NCI-H345 treated with DMSO at 0.1 percent for 48 hours (cell line): Measurements from ENCODE around the gene MT1HL1.
A peak's percentile ranks its signal among the peaks of the same experiment; 100 is the strongest.

Experiments
- DNase-seq: peaks from one replicate; lab custom pipeline; 2025; ENCODE audit not compliant: unreplicated experiment; lab: John Stamatoyannopoulos, UW

The MT1HL1 gene

DNA sequence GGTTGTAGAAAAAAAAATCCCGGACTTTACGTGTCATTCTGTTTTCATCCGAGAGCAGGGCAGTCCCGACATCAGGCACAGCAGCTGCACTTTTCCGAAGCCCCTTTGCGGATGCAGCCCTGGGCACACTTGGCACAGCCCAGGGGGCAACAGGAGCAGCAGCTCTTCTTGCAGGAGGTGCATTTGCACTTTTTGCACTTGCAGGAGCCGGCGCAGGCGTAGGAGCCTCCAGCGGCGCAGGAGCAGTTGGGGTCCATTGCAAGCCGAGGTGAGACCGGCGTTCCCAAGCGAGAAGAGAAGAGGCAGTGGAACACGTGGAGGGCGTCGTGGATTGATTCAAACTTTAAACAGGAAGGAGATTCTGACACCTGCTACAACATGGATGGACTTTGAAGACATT, at the start of gene MT1HL1:
TSS of gene MT1HL1 (minus strand) at position 326 of the 400 bp plus-strand sequence. CDS start at position 257, 69 bp downstream.
- no peak for DNase-seq

DNA sequence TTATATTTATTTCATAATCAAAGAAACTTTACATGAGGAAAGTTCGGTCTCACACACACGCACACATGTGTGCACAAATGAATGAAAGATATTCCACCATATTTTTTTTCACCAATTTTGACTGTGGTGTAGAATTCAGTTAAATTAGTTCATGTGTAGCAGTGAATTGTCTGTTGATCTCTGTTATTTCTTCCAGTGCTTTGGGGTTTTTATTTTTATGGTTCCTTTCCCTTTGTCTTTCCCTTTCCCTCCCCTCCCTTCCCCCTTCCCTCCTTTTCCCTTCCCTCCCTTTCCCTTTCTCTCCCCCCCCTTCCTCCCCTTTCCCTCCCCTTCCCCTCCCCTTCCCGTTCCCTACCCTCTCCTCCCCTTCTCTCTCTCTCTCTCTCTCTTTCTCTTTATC, 46.7 kb upstream of the MT1HL1 start:
- no peak for DNase-seq

DNA sequence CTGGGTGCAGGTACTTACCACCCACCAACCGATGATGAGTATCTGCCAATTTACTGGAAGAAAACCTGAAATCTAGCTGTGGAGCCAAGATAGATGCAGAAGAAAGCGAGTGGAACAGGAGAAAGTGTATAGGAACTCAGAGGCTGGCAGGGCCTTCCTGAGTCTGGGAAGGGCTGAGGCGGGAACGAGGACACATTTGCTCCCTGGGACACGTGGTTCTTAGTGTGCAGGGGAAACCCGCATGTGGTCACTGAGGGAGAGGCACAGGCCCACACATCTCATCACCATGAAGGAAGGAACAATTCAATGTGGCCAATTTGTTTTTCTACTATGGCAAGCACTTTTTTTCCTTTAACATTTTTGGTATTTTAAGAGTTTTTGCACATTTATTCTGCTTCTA, 45.9 kb upstream of the MT1HL1 start:
- DNase-seq: no peak

DNA sequence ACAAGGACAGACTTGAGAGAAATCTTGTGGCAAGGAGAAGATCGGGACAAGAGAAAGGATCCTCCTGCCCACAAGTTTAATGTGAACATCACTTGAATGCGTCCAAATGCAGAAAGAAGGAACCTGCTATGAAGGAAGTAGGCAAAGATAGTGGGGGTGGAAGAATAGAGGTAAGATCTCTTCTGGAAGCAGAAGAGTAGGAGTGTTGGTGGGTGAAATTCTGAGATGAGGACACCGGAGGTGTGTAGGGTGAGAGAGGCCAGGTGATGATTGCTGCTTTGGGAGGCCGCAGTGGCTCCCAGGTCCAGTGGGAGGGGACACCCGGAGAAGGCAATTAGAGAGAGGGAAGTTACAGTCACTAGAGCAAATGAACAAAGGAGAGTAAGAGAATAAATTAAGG, 44.6 kb upstream of the MT1HL1 start:
- no peak for DNase-seq

DNA sequence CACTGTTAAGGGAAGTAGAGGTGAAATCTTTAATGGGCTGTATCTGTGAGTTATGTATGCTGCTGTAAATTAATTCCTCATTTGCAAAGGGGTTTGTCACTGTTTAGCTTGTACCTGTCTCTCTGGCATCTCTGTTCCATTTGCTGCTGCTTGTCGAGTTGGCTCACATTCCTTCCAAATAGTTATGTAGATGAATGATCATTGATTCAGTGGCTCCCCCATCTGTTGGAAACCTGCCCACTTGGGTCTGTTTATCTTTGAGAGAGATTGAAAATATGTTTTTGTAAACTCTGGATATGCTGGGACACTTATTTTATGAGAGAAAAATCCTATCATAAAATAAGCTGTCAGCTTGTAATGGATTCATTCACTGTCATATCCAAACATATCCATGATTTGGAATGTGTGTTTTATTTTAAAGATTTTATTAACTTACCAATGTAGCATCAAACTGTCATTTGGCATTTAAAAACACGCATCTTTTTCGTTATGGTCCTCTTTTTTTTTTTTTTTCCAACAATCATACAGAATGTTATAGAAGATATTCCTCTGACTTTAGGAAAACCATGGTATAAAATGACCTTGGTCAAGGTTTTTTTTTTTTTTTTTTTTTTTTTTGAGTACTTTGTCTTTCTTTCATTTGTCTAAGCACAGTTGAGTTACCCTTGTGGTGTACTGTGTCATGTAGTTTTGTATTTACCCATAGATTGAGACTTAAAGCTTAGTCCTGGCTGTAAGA, 41.2 kb upstream of the MT1HL1 start:
- no peak for DNase-seq

DNA sequence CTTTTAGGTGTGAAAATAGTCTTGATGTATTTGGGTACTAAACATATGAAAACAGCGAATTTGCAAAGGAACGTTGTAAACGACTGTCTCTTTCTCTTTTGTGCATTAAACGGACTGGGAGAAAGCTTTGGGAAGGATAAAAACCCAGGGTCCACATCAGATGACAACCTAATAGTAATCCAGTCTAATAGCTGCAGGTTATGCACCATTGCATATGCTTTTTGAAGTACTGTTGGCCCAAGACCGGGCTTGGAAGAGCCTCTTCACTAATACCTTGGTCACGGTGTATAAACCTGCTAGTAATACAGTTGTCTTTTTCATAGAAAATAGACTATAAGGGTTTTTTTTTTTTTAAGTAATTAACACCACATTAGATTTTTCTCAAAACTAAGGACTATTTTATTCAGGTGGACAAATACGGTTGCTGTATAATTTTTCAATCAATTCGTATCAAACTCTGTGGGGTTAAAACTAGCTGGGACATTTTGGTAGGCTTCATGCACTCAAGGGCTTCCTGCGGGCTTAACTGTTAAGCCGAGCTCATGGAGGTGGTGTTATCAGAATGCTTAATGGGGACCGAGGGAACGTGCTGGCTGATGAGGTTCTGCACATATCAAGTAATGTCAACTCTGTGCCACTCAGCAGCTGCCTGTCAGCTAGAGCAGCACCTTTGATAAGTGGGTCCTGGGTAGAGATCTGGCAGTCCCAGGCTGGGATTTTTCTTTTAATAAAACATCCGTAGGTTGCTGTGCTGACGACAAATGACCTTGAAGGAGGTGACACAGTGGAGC, 39.8 kb upstream of the MT1HL1 start:
- DNase-seq: peak; percentile 61

DNA sequence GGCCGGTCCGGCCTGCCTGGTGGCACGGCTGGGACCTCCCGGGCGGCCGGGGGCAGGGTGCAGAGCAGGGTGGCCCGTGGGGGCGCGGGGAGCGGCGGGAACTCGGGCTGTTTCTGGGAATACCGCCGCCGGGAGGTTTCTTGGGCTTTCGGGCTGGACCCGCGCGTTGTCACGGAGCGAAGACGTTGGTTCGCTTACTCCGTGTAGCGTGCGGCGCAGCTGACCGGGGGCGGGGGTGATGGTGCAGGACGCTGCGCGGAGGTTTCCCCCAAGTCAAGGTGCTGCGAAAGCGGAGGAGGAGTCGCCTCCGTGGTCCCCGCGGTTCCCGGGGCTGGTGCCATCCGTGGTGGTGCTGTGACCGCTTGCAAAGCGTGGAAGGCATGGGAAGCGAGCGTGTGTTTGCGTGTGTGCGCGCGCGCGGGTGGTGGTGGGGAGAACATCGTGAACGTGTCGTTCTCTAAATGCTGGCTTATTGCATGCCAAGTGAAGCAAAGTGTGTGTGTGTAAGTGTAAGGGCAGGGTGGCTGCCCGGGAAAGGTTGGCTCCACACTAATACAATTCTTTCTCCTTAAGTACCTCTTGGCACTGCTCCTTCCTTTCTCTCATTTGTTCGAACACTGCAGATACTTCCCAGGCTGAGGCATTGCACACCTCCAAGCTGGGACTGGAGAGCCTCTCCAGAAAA, 38.8 kb upstream of the MT1HL1 start:
- DNase-seq: peak; percentile 60

DNA sequence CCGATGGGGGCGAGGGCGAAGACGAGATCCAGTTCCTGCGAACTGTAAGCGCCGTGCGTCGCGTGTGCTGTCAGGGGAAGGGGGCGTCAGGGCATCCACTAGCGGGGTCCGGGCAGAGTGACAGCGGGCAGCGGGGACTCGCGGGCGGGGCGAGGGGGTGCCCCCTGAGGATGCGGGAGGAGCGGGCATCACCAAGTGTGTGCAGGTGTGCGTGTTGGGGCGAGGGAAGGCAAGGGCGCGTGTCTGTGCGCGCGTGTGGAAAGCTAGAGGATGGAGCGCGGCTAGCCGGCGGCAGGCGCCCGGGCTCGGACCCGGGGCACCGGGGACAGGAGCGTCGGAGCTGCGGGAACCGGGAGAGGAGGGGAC, 38.3 kb upstream of the MT1HL1 start:
- no peak for DNase-seq

DNA sequence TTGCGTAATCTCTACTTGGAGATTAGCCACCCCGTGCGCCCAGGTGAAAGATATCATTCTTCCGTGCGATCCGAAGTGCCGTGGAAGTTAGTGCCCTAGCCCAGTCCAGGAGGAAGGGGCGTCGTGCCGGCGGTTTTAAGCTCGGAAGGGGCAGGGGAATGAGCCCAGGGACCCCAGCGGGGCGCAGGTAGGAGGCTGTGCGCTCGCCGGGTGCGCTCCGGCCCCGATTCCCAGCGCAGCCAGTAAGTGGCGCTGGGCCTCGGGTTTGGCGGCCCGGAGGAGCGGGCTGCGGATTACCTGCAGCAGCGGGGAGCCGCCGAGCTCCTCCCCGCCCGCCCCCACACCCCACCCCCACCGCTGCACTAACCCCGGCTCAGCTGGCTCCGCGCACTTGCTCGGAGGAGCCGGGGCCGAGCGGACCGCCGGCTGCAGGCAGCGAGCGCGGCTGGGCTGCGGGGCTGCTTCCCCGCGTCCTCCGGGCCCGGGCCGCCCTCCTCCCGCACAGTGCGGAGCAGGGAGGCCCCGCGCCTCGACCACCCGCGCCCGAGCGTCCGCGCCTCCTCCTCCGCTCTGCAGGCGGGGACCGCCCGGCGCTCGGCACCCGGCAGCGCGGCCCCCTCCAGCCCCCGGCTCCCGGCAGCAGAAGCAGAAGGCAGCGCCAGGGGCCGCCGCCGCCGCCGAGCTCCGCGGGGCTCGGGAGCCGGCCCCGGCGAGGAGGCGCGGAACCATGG, 37.7 kb upstream of the MT1HL1 start, which contains the start of gene RYR2:
TSS of gene RYR2 (plus strand) at position 390 of the 731 bp plus-strand sequence. CDS start at position 728, 338 bp downstream.
- peak; percentile 60 for DNase-seq

DNA sequence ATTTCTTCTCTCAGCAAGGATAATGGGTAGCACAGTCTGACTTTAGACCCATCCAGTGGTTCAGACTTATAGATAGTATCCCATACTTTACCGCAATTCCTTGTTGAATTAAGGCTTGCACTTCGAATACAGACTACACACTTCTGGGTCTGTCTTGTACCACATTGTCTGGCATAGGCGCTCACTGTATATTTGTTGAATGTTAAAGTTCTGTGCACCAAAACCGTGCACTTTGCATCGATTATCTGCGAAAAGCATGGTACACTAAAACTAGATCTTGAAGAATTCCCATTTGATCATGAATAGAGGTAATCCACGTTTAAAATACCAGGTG, 37.2 kb upstream of the MT1HL1 start:
- no peak for DNase-seq

DNA sequence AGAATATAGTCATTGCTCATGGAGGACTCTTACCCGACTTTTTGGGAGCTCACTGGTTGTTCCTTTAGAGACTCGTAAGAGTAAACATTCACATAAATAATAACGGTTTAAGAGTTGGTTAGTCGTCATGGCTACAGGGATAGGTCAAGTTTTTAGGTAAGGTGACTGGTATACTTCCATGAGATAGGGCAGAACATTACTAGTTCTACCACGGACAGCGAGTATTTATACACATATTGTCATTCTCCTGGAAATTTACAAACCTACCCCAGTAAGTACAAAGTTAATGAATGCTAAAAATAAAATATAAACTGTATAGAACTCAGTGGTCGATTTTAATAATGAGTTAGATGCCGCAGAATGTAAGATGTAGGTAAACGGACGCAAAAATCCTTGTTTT, 36.6 kb upstream of the MT1HL1 start:
- no peak for DNase-seq

DNA sequence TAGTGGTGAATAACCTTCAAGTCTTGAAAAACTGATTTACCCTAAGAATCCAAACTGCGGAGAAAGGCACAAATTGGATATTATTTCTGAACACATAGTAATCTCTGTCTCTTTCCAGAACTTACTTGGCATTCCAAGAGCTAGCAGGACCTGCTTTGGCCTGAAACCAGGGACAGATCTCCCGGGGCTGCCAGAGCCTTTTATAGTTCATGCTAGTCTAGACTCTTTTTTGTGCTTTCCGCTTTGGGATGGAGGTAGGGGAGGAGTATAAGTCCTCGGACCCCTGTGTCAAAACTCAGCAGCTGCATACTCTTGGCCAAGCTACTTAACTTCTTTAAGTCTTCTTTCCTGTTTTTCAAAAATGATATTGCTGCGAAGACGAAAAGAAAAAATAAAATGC, 34.0 kb upstream of the MT1HL1 start:
- no peak for DNase-seq

DNA sequence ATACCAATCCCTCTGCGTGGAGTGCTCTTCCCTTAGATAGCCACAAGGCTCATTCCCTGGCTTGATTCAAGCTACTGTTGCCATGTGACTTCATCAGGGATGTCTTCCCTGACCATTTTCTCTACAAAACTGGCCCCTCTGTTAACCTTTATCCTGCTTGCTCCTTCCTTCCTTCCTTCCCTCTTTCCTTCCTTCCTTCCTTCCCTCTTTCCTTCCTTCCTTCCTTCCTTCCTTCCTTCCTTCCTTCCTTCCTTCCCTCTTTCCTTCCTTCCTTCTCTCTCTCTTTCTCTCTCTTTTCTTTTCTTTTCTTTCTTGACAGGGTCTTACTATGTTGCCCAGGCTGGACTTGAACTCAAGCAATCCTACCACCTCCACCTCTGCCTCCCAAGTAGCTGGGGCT, 31.5 kb upstream of the MT1HL1 start:
- DNase-seq: no peak

DNA sequence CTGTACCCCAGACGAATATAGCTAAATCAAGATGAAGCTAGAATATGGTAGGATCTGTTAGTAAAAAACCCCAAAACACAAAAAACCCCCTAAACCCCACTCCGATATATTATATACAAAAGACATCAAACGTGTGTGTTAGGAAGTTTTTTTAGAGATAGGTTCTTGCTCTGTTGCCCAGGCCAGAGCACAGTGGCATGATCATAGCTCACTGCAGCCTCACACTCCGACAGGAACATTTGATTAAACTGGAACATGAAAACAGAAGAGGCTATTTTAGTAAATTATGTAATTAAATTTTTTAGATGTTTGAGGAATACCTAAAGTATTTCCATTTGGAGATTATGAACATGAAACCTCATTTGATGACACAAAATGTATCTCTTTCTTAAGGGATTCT, 29.6 kb upstream of the MT1HL1 start:
- no peak for DNase-seq

DNA sequence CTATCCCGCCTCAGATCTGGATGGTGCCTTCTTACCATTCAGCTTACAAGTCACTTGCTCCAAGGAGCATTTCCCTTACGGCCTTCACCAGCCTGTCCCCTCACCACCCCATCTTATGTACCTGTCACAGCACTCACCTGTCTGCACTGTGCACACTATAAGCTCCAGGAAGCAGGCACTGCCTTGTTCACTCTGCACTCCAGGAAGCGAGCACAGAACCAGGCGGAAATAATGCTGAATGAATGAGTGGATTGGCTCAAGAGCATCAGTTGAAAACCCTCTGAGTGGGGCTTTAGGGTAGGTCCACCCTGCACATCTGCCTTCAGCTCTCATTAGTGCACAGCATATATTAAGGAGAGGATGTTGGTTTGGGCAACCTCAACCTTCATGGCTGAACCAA, 28.8 kb upstream of the MT1HL1 start:
- no peak for DNase-seq

DNA sequence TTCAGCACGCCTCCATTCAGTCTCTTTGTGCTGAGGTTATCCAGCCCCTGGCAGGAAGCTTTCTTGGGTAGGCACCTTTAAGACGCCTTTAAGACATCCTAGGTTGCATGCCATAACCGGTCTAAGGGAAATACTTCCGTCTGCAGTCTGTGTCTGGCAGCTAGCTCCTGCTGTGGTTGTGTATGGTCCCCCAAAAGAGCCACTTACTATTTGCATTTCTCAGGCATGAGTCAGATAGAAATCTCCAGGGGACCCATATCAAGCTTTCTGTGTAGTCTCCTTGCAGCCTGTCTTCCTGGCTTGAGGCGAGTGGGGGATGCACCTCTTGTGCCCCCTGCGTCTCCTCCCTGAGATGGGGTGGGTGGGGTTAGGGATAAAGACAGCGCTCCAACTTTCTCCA, 27.8 kb upstream of the MT1HL1 start:
- DNase-seq: no peak

DNA sequence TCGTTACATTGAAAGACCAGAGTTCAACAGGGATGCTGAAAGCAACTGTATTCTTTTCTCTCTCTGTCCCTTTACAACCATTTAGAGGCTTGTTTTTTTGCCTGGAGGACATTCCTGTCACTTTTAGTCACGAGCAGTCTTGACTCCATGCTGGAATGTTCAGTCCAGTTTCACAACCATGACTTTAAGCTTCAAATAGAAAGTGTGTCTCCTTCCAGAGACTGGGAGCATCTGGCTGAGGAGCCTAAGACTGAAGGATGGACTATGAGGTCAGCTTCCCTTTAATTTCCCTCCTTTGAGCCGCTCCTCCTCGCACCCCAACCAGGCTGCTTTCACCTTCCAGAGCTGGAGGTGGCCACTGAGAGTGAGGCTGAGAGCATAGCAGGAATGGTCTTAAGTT, 27.2 kb upstream of the MT1HL1 start:
- no peak for DNase-seq

DNA sequence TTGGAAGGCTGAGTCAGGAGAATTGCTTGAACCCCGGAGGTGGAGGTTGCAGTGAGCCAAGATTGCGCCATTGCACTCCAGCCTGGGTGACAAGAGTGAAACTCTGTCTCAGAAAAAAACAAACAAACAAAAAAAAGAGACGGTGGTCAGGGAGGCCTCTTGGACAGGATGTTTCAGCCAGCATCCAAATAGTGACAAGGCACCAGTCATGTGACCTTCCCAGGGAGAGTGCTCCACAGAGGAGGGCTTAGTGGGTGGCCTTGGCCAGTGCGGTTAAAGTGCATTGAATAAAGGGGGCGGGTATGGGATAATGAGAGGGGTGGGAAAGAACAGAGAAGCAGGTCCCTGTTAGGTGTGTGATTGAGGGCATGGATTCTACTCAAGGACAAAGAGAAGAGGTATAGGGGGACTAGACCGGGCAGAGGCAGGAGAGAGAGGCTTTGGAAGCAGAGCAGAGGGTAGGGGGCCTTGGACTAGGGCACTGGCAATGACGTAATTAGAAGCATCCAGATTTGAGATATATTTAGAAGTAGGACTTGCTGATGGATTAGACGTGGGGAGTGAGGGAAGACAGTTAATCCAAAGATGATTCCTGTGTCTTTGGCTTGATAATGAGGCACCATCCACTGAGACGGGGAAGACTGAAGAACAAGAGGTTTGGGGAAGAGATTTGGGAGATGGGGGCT, 25.8 kb upstream of the MT1HL1 start:
- DNase-seq: no peak

DNA sequence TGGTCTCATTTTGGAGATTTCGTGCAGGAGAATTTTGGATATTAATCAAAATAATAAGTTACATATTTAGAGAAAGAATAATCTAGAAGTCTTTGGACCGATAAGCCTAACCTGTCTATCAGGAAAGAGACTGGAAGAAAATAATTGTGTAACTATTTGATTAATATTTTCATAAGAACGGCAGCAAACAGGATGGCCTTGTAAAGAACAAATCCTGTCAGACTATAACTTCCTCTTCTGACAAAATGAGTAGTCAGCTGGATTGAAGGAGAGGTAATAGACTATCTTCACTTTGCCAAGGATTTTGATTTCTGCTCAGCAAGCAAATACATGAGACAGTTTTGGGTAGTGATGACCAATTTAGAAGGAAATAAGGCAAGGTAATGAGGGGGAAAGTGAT, 25.0 kb upstream of the MT1HL1 start:
- DNase-seq: no peak

DNA sequence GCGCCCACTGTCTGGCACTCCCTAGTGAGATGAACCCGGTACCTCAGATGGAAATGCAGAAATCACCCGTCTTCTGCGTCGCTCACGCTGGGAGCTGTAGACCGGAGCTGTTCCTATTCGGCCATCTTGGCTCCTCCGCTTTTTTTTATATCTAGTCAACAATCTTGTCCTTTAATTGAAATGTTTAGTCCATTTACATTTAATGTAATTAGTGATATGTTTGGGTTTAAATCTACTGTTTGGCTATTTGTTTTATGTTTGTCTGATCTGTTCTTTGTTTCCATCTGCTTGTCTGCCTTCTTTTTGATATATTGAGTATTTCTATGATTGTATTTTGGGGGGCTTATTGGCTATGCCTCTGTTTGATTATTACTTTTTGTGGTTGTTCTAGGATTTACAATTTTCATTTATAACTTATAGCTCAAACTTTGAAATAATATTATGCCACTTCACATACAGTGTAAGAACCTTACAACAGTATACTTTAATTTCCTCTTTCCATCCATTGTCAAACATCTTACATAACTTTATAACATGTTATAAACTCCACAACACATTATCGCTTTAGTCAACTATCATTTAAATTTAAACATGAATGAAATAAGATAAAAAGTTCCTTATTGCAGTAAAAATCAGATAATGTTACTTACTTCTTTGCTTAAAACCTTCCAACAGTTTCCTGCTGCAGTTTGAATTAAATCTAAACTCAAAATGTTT, 21.3 kb upstream of the MT1HL1 start:
- DNase-seq: no peak
